ENCODE results near the gene SPINK5. TPM values are rescaled to one million over a fixed set of nuclear protein-coding genes. Genes with fewer than 3 reads are reported as not detected.

SPINK5 gene, protein sequence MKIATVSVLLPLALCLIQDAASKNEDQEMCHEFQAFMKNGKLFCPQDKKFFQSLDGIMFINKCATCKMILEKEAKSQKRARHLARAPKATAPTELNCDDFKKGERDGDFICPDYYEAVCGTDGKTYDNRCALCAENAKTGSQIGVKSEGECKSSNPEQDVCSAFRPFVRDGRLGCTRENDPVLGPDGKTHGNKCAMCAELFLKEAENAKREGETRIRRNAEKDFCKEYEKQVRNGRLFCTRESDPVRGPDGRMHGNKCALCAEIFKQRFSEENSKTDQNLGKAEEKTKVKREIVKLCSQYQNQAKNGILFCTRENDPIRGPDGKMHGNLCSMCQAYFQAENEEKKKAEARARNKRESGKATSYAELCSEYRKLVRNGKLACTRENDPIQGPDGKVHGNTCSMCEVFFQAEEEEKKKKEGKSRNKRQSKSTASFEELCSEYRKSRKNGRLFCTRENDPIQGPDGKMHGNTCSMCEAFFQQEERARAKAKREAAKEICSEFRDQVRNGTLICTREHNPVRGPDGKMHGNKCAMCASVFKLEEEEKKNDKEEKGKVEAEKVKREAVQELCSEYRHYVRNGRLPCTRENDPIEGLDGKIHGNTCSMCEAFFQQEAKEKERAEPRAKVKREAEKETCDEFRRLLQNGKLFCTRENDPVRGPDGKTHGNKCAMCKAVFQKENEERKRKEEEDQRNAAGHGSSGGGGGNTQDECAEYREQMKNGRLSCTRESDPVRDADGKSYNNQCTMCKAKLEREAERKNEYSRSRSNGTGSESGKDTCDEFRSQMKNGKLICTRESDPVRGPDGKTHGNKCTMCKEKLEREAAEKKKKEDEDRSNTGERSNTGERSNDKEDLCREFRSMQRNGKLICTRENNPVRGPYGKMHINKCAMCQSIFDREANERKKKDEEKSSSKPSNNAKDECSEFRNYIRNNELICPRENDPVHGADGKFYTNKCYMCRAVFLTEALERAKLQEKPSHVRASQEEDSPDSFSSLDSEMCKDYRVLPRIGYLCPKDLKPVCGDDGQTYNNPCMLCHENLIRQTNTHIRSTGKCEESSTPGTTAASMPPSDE
- total RNA-seq (2021) (not detected in 2 replicates), Bru-seq, nascent RNA (percentile 1 among the genes with signal in this experiment), BruChase-seq, experiment 1, labeled RNA remaining after a 2-hour chase (percentile 2 among the genes with signal in this experiment), BruChase-seq, experiment 2, labeled RNA remaining after a 6-hour chase (not detected)
- long read RNA-seq: 0 reads

DNA sequence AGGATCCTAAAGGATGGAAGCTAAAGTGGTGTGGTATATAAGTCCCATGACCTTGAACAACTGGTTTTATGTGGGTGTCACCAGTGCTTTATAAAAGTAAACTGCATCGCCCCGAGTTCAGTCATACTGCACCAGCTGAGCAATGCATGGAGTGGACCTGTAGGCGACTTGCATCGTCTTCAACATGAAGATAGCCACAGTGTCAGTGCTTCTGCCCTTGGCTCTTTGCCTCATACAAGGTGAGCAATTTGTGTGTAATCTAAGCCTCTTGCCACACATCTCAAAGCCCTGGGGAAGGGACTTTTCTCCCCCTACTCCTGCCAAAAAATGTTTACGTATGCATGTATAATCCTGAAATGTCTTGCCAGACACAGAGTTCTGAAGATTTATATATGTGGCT is at the start of gene SPINK5:
Gene SPINK5, plus strand, starts transcription at position 120 of the 400 bp plus-strand sequence. Its CDS starts 65 bp downstream, at position 185.
- TF ChIP-seq EZH2 (IDR thresholded peaks at IDR 0.05; ENCODE audit: borderline replicate concordance, low read depth, low read length, poor library complexity, severe bottlenecking): no peak
- TF ChIP-seq, protein P1, sequence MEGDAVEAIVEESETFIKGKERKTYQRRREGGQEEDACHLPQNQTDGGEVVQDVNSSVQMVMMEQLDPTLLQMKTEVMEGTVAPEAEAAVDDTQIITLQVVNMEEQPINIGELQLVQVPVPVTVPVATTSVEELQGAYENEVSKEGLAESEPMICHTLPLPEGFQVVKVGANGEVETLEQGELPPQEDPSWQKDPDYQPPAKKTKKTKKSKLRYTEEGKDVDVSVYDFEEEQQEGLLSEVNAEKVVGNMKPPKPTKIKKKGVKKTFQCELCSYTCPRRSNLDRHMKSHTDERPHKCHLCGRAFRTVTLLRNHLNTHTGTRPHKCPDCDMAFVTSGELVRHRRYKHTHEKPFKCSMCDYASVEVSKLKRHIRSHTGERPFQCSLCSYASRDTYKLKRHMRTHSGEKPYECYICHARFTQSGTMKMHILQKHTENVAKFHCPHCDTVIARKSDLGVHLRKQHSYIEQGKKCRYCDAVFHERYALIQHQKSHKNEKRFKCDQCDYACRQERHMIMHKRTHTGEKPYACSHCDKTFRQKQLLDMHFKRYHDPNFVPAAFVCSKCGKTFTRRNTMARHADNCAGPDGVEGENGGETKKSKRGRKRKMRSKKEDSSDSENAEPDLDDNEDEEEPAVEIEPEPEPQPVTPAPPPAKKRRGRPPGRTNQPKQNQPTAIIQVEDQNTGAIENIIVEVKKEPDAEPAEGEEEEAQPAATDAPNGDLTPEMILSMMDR (conservative IDR thresholded peaks at IDR 0.05; ENCODE audit: low read depth, low read length): no peak
- H3K4me3 ChIP-seq (ENCODE audit: low read depth, low read length, poor library complexity, severe bottlenecking): no peak within 1 kb of the TSS
- POLR2A ChIA-PET (ENCODE audit: low non-redundant PET): no interaction called here
- H3K4me1 ChIP-seq (ENCODE audit: insufficient read depth, low read length, poor library complexity, severe bottlenecking): no peaks in the 10 kb centered on the region
- H3K36me3 ChIP-seq (ENCODE audit: insufficient read depth, low read length, poor library complexity, severe bottlenecking): no peaks in the 10 kb centered on the region
- CTCF ChIA-PET: no interaction called here
- H3K9me3 ChIP-seq (ENCODE audit: low read depth, low read length, poor library complexity, severe bottlenecking): no peaks in the 10 kb centered on the region
- intact Hi-C loops (cut with micrococcal nuclease; ENCODE audit: unreplicated experiment): no loop called here
- H3K27ac ChIP-seq (ENCODE audit: low read depth, low read length, poor library complexity, severe bottlenecking): no peak within 1 kb of the TSS
- DNase-seq (ENCODE audit: low spot score): no peak
- no TSS peak for BruUV-seq (replicated peaks)
- peaks cover 45% of the 10 kb centered on the region for H3K27me3 ChIP-seq (replicated peaks; ENCODE audit: insufficient read depth, low read depth, low read length, poor library complexity)

DNA sequence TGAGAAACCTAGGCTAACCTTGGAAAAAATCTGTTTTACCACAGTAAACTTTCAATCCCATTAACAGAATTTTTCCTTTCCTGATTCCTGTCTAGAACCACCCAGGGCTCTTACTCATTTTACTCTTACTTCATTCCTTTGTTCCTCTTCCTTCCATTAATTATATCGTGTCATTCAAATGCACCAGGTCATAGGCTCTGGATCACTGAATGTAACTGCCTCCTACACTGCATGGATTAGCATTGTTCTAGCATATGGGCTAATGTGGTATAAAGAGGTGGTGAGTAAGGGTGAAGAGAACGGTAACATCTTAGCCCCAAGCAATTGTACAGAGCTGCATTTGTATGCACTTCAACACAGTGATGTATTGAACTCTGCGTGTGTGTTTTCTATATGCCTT is 49.5 kb upstream of the SPINK5 start:
- intact Hi-C loops (cut with micrococcal nuclease; ENCODE audit: unreplicated experiment): no loop called here
- ChIA-PET CTCF (no interaction called here), POLR2A (ENCODE audit: low non-redundant PET) (no interaction called here)
- Histone ChIP-seq H3K27ac (ENCODE audit: low read depth, low read length, poor library complexity, severe bottlenecking) (no peak overlapping the region), H3K36me3 (ENCODE audit: insufficient read depth, low read length, poor library complexity, severe bottlenecking) (no peaks in the 10 kb centered on the region), H3K4me3 (ENCODE audit: low read depth, low read length, poor library complexity, severe bottlenecking) (no peak overlapping the region), H3K9me3 (ENCODE audit: low read depth, low read length, poor library complexity, severe bottlenecking) (no peaks in the 10 kb centered on the region), H3K4me1 (ENCODE audit: insufficient read depth, low read length, poor library complexity, severe bottlenecking) (no peaks in the 10 kb centered on the region), H3K27me3 (replicated peaks; ENCODE audit: insufficient read depth, low read depth, low read length, poor library complexity) (peaks cover 4% of the 10 kb centered on the region)
- no peak for DNase-seq (ENCODE audit: low spot score)
- no TSS peak for BruUV-seq (replicated peaks)
- TF ChIP-seq, protein P1 (conservative IDR thresholded peaks at IDR 0.05; ENCODE audit: low read depth, low read length): no peak
- no peak for TF ChIP-seq EZH2 (IDR thresholded peaks at IDR 0.05; ENCODE audit: borderline replicate concordance, low read depth, low read length, poor library complexity, severe bottlenecking)

DNA sequence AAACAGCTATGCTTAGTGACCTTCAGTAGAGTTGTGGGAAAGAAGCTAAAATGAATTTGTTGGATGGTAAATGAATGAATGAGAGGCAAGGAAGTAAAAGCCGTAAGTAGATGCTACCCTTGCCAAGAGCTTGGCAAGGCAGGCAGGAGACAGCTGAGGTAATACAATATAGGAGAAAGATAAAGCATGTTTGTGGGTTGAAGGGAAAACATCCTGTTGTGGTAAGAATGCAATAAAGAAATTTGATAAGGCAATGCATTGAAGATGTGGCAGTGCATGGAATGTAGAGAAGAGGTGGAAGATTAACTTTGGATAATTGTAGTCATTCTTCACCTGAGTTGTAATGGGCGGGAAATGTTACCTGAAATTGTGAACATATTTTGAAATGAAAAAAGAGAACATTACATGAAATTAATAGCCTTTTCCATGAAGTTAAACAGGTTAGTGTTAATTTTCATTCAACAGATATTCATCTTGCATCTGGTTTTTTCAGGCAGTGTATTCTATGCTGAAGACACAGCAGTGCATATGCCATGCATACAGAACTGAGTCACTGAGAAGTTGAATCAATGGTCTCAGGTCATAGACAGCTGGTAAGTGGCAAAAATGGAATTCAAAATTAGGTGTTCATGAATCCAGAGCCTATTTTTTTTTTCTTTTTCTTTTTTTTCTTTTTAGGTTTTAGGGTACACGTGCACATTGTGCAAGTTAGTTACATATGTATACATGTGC is 43.4 kb upstream of the SPINK5 start:
- intact Hi-C loops (cut with micrococcal nuclease; ENCODE audit: unreplicated experiment): no loop called here
- Histone ChIP-seq H3K36me3 (ENCODE audit: insufficient read depth, low read length, poor library complexity, severe bottlenecking) (no peaks in the 10 kb centered on the region), H3K27me3 (replicated peaks; ENCODE audit: insufficient read depth, low read depth, low read length, poor library complexity) (peaks cover 4% of the 10 kb centered on the region), H3K4me3 (ENCODE audit: low read depth, low read length, poor library complexity, severe bottlenecking) (no peak overlapping the region), H3K27ac (ENCODE audit: low read depth, low read length, poor library complexity, severe bottlenecking) (no peak overlapping the region), H3K9me3 (ENCODE audit: low read depth, low read length, poor library complexity, severe bottlenecking) (no peaks in the 10 kb centered on the region), H3K4me1 (ENCODE audit: insufficient read depth, low read length, poor library complexity, severe bottlenecking) (no peaks in the 10 kb centered on the region)
- no peak for DNase-seq (ENCODE audit: low spot score)
- ChIA-PET POLR2A (ENCODE audit: low non-redundant PET) (no interaction called here), CTCF (no interaction called here)
- TF ChIP-seq, protein P1 (conservative IDR thresholded peaks at IDR 0.05; ENCODE audit: low read depth, low read length): no peak
- TF ChIP-seq EZH2 (IDR thresholded peaks at IDR 0.05; ENCODE audit: borderline replicate concordance, low read depth, low read length, poor library complexity, severe bottlenecking): no peak
- no TSS peak for BruUV-seq (replicated peaks)

Data from A673 (cell line).